Measurements from ENCODE around the gene DUSP22. TPM values are rescaled to one million over a fixed set of nuclear protein-coding genes. Genes with fewer than 3 reads are reported as not detected.

Gene DUSP22
- total RNA-seq, 8 experiments from 2014 or later = 17.1 to 46.5 (median 18.5) TPM

- 50 to 100% (median 89%) methylated on average over 1 to 12 of the region's 13 CpGs; no CpG with 5 or more reads in 2 of the 10 experiments for WGBS, 10 experiments
- in situ Hi-C loops (cut with MboI; ENCODE audit: low pct_unique_long_range_greater_than_20kb in 2 of 9, low sequenced_read_pairs in 9 of 9, unreplicated experiment in 9 of 9) = no loop called here
- H3K4me3 ChIP-seq = no peak overlapping the region
- H3K4me1 ChIP-seq (replicated peaks in 1 of 2) = peaks cover 0 to 2% of the 10 kb centered on the region in 2 donors
- no peak for ATAC-seq (replicated peaks in 6 of 8)
- no peak overlapping the region for H3K27ac ChIP-seq
Measured at GRCh38 chr6:394641-395289, 102.5 kb downstream of the DUSP22 start.

- Histone ChIP-seq H3K4me1 (replicated peaks in 1 of 2) (peaks cover 0 to 2% of the 10 kb centered on the region in 2 donors), H3K4me3 (no peak overlapping the region), H3K27ac (no peak overlapping the region)
- in situ Hi-C loops (cut with MboI; ENCODE audit: low pct_unique_long_range_greater_than_20kb in 2 of 9, low sequenced_read_pairs in 9 of 9, unreplicated experiment in 9 of 9) = no loop called here
- 20 to 92% (median 55%) methylated on average over 1 to 6 of the region's 10 CpGs for WGBS, 10 experiments
- no peak for ATAC-seq (replicated peaks in 6 of 8)
Measured at GRCh38 chr6:395432-396125, 103.3 kb downstream of the DUSP22 start.

- Histone ChIP-seq H3K4me1 (replicated peaks in 1 of 2) (peaks cover 0 to 2% of the 10 kb centered on the region in 2 donors), H3K4me3 (no peak overlapping the region), H3K27ac (no peak overlapping the region)
- 0 to 96% (median 66%) methylated on average over 1 to 3 of the region's 6 CpGs; no CpG with 5 or more reads in 2 of the 10 experiments for WGBS, 10 experiments
- in situ Hi-C loops (cut with MboI; ENCODE audit: low pct_unique_long_range_greater_than_20kb in 2 of 9, low sequenced_read_pairs in 9 of 9, unreplicated experiment in 9 of 9) = no loop called here
- ATAC-seq (replicated peaks in 6 of 8) = no peak
Measured at GRCh38 chr6:396126-396520, 103.8 kb downstream of the DUSP22 start.

- no peak overlapping the region for H3K4me3 ChIP-seq
- no peaks in the 10 kb centered on the region for H3K4me1 ChIP-seq (replicated peaks in 1 of 2)
- ATAC-seq (replicated peaks in 6 of 8) = no peak
- in situ Hi-C loops (cut with MboI; ENCODE audit: low pct_unique_long_range_greater_than_20kb in 2 of 9, low sequenced_read_pairs in 9 of 9, unreplicated experiment in 9 of 9) = no loop called here
- no peak overlapping the region for H3K27ac ChIP-seq
- WGBS, 10 experiments = 29 to 100% (median 92%) methylated on average over 1 to 2 of the region's 13 CpGs; no CpG with 5 or more reads in 6 of the 10 experiments
Measured at GRCh38 chr6:397056-397455, 104.8 kb downstream of the DUSP22 start.

- no peak overlapping the region for H3K27ac ChIP-seq
- H3K4me1 ChIP-seq (replicated peaks in 1 of 2) = no peaks in the 10 kb centered on the region
- WGBS, 10 experiments = 0 to 75% (median 67%) methylated on average over 3 to 5 of the region's 5 CpGs; no CpG with 5 or more reads in 5 of the 10 experiments
- ATAC-seq (replicated peaks in 6 of 8) = no peak
- in situ Hi-C loops (cut with MboI; ENCODE audit: low pct_unique_long_range_greater_than_20kb in 2 of 9, low sequenced_read_pairs in 9 of 9, unreplicated experiment in 9 of 9) = no loop called here
- H3K4me3 ChIP-seq = no peak overlapping the region
Measured at GRCh38 chr6:397604-398003, 105.3 kb downstream of the DUSP22 start.

- ATAC-seq (replicated peaks in 6 of 8) = no peak
- 33 to 92% (median 79%) methylated on average over 1 to 2 of the region's 2 CpGs; no CpG with 5 or more reads in 2 of the 10 experiments for WGBS, 10 experiments
- in situ Hi-C loops (cut with MboI; ENCODE audit: low pct_unique_long_range_greater_than_20kb in 2 of 9, low sequenced_read_pairs in 9 of 9, unreplicated experiment in 9 of 9) = no loop called here
- no peaks in the 10 kb centered on the region for H3K4me1 ChIP-seq (replicated peaks in 1 of 2)
- H3K27ac ChIP-seq = no peak overlapping the region
- no peak overlapping the region for H3K4me3 ChIP-seq
Measured at GRCh38 chr6:398065-398464, 105.8 kb downstream of the DUSP22 start.

GRCh38 chr6:398558-399078 is 106.3 kb downstream of the DUSP22 start:
- 25 to 100% (median 88%) methylated on average over 1 to 7 of the region's 13 CpGs; no CpG with 5 or more reads in 4 of the 10 experiments for WGBS, 10 experiments
- Histone ChIP-seq H3K4me3 (no peak overlapping the region), H3K27ac (no peak overlapping the region), H3K4me1 (replicated peaks in 1 of 2) (no peaks in the 10 kb centered on the region)
- in situ Hi-C loops (cut with MboI; ENCODE audit: low pct_unique_long_range_greater_than_20kb in 2 of 9, low sequenced_read_pairs in 9 of 9, unreplicated experiment in 9 of 9) = no loop called here
- no peak for ATAC-seq (replicated peaks in 6 of 8)

GRCh38 chr6:399785-400534 is 107.7 kb downstream of the DUSP22 start:
- in situ Hi-C loops (cut with MboI; ENCODE audit: low pct_unique_long_range_greater_than_20kb in 2 of 9, low sequenced_read_pairs in 9 of 9, unreplicated experiment in 9 of 9) = no loop called here
- Histone ChIP-seq H3K4me3 (no peak overlapping the region), H3K4me1 (replicated peaks in 1 of 2) (no peaks in the 10 kb centered on the region), H3K27ac (no peak overlapping the region)
- 20 to 79% (median 61%) methylated on average over 2 to 10 of the region's 11 CpGs for WGBS, 10 experiments
- no peak for ATAC-seq (replicated peaks in 6 of 8)

GRCh38 chr6:400815-401214 is 108.5 kb downstream of the DUSP22 start:
- Histone ChIP-seq H3K4me1 (replicated peaks in 1 of 2) (no peaks in the 10 kb centered on the region), H3K27ac (no peak overlapping the region), H3K4me3 (no peak overlapping the region)
- no peak for ATAC-seq (replicated peaks in 6 of 8)
- 40 to 87% (median 68%) methylated on average over 1 to 6 of the region's 6 CpGs; no CpG with 5 or more reads in 1 of the 10 experiments for WGBS, 10 experiments
- in situ Hi-C loops (cut with MboI; ENCODE audit: low pct_unique_long_range_greater_than_20kb in 2 of 9, low sequenced_read_pairs in 9 of 9, unreplicated experiment in 9 of 9) = no loop called here

Other genes with a start within 250 kb of the DUSP22 start
- gene IRF4, start 99.3 kb downstream of the DUSP22 start, total RNA-seq = under 1 TPM in 6 of 8 experiments, not detected in 2; 0.04 to 0.24 (median 0.12) TPM

Measured in motor neuron (in vitro differentiated cells).